ENCODE measurements around the gene KATNA1. TPM values are rescaled to one million over a fixed set of nuclear protein-coding genes. Genes with fewer than 3 reads are reported as not detected.

KATNA1 gene
- total RNA-seq (2022; extraction: Qiagen RNA extraction; ENCODE audit: low read depth): 8.6 to 12.4 TPM (median 11.2 TPM) in 5 replicates

DNA sequence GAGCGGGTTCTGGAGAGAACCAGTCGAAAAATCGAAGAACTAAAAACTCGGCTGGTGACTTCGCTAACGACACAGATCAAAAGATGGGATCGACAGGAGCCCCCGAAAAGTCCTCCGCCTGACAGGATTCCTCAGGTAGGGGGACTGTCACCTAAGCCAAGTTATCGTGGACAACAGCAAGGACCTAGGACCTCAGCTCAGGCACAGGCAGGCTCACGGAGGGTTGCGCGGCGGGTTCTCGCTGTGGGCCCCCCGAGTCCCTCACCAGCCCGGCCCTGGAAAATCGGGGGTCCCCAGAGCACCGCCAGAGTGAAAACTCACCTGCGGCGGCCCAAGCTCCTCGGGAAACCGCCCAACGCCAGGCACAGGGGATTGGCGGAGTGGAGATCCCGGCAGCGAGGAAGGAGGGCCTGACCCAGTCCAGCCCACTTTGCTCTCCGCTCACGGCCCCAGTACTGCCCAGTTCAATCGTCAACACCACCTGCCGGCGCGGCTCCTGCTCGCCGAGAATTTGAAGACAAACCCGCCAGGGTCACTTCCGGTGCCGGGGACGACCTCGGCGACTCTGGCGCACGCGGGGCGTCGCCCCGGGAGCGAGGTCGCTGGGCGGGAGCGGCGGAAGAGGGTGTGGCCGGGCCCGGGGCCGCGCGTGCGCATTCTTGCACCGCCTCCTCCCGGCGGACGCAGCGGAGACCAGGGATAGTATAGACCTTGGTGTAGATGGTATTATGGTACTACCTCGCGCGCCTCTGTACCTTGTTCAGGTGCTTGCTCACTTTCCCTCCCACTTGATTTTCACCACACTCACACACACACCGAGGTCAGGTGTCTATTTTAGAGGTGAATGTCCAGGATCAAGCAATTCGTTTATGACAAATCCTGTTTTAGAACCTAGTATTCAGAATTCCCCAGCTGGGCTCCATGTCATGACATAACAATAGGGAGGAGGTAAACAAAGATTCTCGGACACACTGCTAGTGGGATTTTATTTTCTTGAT is at the start of gene KATNA1:
KATNA1 (minus strand) TSS at position 567 of the 998 bp plus-strand sequence. CDS start 10,167 bp downstream, outside the sequence.

DNA sequence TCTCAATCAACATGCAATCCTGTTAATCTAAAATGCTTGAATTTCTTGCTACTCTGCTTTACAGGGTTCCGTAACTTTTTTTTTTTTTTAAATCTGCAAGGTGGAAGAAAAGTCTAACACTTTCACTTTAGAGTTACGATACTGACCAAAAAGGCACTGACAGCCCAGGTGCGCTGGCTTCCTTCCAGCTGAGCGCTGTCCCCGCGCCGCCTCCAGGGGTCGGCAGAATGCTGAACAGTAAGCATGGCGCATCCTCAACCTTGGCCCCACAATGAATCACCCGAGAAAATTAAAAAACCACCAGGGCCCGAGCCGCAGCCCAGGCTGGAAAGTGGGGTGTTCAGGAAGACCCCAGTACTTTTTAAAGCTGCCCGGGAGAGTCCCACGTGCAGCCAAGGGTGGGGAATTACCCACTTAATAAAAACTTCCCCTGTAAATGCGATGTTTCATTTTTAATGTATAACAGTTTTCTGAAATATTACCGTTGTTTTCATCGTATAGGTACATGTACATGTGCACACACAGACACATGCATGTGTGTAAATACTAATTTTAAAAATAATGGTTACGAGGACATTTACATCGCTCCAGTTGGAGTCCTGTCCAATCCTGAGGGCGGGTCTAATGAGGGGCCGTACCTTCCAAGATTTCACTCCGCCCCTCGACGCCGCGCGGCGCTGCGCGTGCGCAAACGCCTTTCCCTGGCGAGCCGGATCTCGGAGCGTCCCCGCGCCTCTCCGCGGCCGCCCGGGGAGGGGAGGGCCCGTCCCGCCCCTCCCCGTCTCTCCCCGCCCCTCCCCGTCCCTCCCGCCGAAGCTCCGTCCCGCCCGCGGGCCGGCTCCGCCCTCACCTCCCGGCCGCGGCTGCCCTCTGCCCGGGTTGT is 82.7 kb downstream of the KATNA1 start, which contains the start of gene GINM1:
GINM1 (plus strand) TSS at position 849 of the 883 bp plus-strand sequence. CDS start 40 bp downstream, outside the sequence.

DNA sequence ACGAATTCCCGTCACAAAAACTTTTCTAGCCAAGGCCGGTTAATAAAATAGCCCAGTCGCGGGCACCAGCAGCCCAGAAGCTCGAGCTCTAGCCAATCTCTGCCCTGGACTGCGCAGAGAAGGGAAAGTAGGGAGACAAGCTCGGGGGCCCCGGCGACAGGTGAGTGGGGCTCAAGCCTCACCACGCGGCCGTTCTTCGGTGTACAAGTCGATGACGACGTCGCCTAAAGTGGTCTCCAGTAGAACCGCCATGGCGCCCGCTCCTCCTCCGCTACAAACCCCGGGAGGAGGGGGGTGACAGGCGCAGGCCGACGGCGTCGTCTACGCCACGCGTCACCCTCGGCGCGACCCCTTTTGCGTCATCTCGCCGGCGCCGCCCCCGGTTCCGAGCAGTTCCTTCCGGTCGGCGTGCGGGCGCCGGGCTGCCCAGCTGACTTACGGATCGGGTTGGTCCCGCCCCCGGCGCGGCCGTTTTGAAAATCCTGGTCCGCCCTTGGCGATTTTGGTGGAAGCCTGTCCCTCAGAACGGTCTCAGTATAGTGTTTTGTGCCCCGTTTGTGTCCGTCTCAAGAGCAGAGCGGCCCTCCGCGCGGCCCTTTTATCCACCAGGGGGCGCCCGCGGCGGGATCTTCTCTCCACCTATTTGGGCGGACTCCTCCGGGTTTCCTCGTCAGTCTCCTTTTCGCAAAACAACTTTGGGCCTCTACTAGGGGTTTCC is 102.6 kb downstream of the KATNA1 start, which contains the start of gene PPIL4:
PPIL4 (minus strand) TSS at position 290 of the 718 bp plus-strand sequence; CDS start at position 252, 38 bp downstream.

Other genes with a start within 250 kb of the KATNA1 start
- gene SUMO4, start 248.5 kb downstream of the KATNA1 start, total RNA-seq (2022; extraction: Qiagen RNA extraction; ENCODE audit: low read depth): not detected in 5 replicates
- 0.06 to 0.09 TPM (median 0.06 TPM) in 4 of 5 replicates, not detected in the other for gene ZC3H12D, start 163.7 kb downstream of the KATNA1 start, total RNA-seq (2022; extraction: Qiagen RNA extraction; ENCODE audit: low read depth)
- gene PPIL4, start 102.7 kb downstream of the KATNA1 start, total RNA-seq (2022; extraction: Qiagen RNA extraction; ENCODE audit: low read depth): 10.6 to 22.6 TPM (median 15.2 TPM) in 5 replicates
- 15.9 to 34.2 TPM (median 27.5 TPM) in 5 replicates for gene GINM1, start 82.3 kb downstream of the KATNA1 start, total RNA-seq (2022; extraction: Qiagen RNA extraction; ENCODE audit: low read depth)
- 4.7 to 8.3 TPM (median 7.7 TPM) in 5 replicates for gene LATS1, start 69.4 kb upstream of the KATNA1 start, total RNA-seq (2022; extraction: Qiagen RNA extraction; ENCODE audit: low read depth)
- 11.0 to 16.2 TPM (median 14.7 TPM) in 5 replicates for gene NUP43, start 97.8 kb upstream of the KATNA1 start, total RNA-seq (2022; extraction: Qiagen RNA extraction; ENCODE audit: low read depth)
- gene PCMT1, start 101.0 kb upstream of the KATNA1 start, total RNA-seq (2022; extraction: Qiagen RNA extraction; ENCODE audit: low read depth): 84.5 to 93.1 TPM (median 88.8 TPM) in 5 replicates
- gene LRP11, start 215.6 kb upstream of the KATNA1 start, total RNA-seq (2022; extraction: Qiagen RNA extraction; ENCODE audit: low read depth): 21.8 to 41.2 TPM (median 37.2 TPM) in 5 replicates
- gene RAET1E, start 249.4 kb upstream of the KATNA1 start, total RNA-seq (2022; extraction: Qiagen RNA extraction; ENCODE audit: low read depth): 2.0 to 3.2 TPM (median 3.0 TPM) in 5 replicates